ENCODE measurements around the gene MPI.
"Not testable (repeated sequence)": the region's sequence is repeated elsewhere in the genome, so short reads cannot be mapped to it uniquely, and the experiment has no call there.

The MPI gene

GRCh38 chr15:74893627-74894026 lies 3.8 kb downstream of the MPI start:
- DNase-seq = no peak

- DNase-seq = not testable (repeated sequence)
These were observed 4.5 kb downstream of the MPI start for GRCh38 chr15:74894383-74894782.

- DNase-seq = no peak
These were observed 6.0 kb downstream of the MPI start for GRCh38 chr15:74895830-74896229.

DNA sequence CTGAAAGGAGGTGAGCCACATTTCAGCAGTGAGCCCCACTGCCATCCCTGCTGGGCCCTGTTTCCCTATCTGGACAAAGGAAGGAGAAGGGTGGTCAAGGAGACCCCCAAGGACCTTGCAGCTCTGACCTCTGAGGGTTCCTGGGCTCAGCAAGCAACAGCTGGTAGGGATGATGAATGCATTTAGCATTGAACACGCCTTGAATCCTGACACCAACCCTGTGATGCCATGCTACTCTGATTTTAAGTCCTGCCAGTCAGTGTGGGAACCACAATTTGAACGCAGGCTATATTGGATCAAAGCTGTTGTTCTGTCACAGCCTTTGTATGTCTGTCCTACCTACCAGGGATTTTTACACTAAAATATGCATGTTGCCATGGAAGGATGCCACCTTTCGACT lies 6.5 kb downstream of the MPI start:
- no peak for DNase-seq

DNA sequence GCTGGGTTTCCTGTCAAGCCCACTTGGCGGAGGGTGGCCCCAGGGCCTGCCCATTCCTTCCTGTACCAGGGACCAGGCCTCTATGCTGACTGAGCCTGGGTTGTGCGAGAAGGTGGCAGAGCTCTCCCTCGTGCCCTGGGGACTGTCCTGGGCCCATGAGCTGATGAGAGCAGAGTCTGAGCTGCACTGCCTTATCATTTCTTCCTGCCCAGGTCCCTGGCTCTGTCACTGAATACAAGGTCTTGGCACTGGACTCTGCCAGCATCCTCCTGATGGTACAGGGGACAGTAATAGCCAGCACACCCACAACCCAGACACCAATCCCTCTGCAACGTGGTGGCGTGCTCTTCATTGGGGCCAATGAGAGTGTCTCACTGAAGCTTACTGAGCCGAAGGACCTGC lies 7.5 kb downstream of the MPI start:
- DNase-seq = no peak

GRCh38 chr15:74901612-74902063 lies 11.8 kb downstream of the MPI start:
- peak; percentile 65 for DNase-seq

DNA sequence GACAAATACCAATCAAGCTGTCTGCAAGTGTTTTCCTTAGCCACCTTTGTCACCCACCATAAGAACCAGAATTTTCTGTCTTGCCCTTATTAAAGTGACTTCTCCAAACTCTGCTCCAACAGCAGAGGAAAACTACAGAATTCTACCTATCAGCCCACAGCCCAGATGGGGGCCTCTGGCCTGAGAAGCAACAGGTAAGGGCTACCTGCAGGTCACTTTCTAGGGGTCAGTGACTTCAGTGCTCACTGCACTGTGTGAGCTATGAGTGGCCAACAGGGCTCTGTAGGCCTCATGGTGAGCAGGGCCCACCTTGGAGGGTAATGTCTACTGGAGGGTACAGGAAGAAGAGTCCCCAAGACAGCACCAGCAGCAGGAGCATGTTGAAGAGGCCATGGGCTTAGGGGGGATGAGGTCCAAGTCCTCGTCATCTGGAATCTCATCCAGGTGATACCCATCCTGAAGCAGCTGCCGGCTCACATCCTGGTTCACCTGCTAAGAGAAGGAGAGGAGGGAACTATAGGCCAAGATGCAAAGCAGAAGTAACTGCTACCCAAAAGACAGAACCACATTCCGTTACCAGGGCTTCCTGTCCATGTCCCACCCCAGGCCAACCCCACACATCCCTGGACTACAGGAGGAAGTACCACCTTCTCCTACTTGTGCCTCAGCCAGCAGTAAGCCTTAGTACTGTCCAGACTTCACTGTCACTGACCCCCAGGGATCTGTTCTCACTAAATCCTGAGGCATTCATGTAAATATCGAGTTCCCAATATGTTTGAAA lies 12.6 kb downstream of the MPI start:
- DNase-seq = no peak

DNA sequence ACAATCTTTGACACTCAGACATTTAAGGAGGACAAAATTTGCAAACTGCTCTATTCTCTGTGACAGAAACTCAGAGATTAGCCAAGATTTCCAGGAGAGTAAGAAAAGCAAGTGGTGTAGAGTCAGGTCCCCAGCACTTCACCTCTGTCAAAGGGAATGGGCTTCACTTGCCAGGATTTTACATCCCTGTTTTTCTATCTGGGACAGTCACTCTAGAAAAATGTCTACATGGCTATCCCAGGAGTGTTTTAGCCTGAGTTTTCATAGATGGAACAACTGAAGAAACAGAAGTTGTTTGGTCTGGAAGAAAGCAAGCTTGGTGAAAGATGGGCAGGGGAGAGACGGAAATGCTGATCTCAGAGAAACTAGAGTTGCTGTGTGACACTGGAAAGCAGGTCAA lies 13.8 kb downstream of the MPI start:
- no peak for DNase-seq

DNA sequence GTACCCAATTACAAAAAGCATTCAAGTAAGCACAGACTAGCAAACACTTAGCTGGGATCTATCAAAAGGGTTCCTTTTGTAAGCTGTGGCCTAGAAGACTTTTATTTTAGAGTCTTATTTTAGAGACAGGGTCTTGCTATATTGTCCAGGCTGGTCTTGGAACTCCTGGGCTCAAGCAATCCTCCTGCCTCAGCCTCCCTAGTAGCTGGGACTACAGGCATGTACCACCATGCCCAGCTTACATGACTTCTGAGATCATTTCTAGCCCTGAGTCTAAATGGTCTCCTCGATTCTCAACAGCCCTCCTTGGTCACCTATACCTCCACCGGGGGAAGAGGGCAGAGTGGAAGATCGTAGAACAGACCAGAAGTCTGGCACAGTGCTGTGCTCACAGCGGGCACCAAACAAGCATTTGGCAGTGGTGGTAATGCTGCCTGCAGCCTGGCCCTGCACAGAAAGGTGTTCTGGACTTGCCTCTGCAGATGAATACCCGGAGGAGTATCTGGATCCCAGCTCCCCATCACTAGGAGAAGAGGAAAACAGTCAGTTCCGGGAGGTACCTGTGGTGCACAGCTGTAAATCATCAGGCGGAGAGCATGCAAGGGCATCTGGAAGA lies 14.5 kb downstream of the MPI start:
- no peak for DNase-seq

DNA sequence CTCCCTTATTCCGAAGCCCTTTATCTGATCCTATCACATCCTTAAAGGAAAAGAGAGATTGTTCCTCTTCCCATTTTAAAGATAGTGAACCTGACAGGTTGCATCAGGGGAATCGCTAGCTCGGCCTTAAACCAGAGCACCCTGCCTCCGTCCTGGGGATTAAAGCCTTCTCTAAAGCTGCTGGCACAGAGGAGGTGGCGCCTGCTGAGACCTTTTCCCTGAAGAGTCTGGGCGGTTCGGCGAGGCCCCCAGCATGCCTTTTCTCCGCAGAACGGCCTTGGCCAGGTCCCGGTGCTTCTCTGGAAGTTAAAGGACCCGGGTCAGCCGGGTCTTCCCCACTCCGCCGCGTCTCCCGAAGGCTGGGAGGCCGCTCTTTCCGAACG lies 16.2 kb downstream of the MPI start:
- peak; percentile 33 for DNase-seq

GRCh38 chr15:74906450-74907162 lies 16.8 kb downstream of the MPI start, which contains the start of gene FAM219B:
Gene FAM219B (minus strand): TSS chr15:74906851. CDS start chr15:74906800, 51 bp downstream.
- peak; percentile 68 for DNase-seq

DNA sequence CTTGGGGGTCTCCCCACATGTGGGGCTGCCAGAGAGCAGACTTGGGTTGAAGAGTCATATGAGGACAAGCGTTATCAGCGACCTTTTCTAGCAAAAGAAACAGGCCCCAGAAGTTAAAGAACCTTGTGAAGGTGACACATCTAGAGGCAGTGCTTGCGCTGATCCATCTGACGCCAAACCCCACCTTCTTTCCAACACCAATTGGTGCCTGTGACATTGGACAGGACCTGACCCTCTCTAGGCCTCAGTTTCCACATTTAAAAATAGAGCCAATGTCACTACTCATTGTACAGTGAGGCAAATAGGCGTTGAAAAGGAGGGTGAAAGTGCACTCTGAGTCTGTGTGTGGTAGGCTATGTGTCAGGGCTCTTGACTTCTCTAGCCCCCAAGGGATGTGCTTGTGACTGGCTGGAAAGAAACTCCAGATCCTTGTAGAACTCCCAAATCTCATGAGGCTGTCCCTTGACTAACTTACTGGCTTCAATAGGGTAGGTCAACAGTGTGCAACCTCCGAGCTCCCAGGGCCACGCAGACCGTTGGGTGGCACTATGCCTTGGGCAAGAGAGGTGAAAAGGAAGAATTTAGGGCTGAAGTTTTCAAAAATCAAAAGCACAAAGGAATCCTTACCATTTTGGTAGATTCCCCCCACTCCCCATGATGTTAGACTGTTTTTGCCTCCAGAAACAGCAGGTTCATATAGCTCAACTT lies 17.5 kb downstream of the MPI start:
- DNase-seq = no peak

GRCh38 chr15:74908635-74909034 lies 18.8 kb downstream of the MPI start:
- no peak for DNase-seq

- DNase-seq = no peak
These were observed 23.2 kb downstream of the MPI start for GRCh38 chr15:74913041-74913440.

DNA sequence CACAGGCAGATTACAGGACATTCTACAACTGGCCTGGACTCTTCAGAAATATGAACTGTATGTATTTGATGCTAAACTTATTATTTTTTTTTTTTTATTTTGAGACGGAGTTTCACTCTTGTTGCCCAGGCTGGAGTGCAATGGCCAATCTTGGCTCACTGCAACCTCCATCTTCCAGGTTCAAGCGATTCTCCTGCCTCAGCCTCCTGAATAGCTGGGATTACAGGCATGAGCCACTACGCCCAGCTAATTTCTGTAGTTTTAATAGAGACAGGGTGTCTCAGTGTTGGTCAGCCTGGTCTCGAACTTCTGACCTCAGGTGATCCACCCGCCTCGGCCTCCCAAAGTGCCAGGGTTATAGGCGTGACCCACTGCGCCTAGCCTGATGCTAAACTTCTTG lies 24.0 kb downstream of the MPI start:
- DNase-seq = not testable (repeated sequence)

- no peak for DNase-seq
These were observed 27.8 kb downstream of the MPI start for GRCh38 chr15:74917676-74918075.

DNA sequence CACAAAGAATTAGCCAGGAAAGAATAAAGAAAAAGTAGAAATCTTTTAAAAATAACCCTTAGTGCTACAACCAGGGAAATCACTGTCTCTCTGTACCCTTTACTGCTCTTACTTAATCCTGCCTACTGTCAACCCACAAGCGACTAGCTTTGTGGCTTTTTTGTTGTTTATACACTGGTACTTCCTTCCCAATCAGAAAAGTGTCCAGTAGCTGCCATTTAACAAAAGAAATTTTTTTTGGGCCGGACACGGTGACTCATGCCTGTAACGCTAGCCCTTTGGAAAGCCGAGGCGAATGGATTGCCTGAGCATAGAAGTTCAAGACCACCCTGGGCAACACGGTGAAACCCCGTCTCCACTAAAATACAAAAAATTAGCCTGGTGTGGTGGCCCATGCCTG lies 30.6 kb downstream of the MPI start:
- no peak for DNase-seq

DNA sequence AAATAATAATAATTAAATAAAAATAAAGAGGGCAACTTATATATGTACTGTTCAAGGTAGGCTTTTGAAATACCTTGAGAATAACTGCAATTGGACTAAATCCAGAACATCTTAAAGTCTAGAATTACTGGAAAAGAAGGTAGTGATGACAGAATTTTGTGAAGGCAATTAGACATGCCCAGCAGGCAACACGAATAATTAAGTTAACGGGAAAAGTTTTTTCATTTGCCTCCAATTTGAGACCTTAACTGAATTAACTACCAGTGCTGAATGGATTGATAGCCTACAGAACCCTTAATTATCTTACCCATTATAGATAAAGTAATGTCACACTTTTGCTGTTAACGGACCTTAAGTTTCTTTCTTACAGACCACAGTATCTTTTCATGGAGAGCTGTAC lies 34.7 kb downstream of the MPI start:
- DNase-seq = no peak

- no peak for DNase-seq
These were observed 38.9 kb downstream of the MPI start for GRCh38 chr15:74928771-74929198.

GRCh38 chr15:74933573-74933972 lies 43.7 kb downstream of the MPI start:
- DNase-seq = no peak

DNA sequence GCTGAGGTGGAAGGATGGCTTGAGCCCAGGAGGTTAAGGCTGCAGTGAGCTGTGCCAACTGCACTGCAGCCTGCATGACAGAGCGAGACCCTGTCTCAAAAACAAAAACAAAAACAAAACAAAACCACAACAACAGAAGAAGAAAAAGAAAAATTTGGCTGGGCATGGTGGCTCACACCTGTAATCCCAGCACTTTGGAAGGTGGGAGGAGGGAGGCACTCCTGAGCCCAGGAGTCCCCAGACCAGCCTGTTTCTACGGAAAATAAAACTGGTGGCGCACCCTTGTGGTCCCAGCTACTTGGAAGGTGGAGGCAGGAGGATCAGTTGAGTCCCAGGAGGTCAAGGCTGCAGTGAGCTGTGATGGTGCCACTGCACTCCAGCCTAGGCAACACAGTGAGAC lies 45.4 kb downstream of the MPI start:
- not testable (repeated sequence) for DNase-seq

DNA sequence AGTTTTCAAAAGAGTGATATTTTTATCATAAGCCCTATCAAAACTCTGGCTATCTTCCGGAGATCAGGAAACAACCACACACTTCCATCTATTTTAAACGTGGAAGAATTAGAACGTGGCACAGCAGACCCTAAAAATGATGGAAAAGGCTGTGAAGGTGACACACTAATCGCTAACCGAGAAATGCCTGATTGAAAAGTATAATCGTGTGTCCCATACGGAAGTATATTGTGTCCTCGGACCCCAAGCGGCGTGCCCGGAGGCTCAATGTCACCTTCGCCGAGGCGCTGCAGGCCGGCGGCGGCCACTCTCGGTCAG lies 47.4 kb downstream of the MPI start:
- no peak for DNase-seq

DNA sequence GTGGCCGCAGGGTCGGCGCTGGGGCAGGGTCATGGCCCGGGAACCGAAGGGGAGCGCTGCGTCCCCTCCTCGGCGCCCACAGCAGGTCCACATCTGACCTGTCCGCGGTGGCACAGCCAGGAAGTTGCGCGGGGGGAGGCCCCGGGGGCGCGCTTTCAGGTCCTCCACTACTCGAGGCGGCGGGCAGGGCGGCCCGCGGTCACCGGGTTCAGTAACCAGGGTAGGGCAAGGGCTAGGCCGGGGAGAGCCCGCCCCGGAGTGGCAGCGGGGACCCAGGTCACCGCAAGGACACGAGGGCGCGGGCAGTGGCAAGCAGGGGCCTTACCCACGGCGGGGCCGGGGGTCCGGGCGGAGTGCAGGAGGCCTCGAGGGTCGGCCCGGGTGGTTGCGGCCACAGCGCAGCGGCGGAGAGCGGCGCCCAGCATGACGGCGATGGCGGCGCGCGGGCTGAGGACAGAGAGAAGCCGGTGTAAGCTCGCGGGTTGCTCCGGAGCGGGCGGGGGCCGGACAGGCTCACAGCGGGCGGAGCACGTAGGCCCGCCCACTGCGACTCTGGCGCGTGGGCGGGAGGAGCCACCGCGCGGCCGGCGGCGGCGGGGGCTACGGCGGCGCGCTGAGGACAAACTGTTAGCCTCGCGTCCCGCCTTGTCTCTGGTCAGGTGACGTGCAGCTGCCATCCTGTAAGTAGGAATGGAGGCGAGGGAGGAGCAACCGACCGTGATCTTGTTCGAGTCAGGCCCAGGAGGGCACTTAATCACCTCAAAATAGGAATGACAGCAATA lies 47.9 kb downstream of the MPI start, which contains the start of gene COX5A:
Gene COX5A (minus strand): TSS at position 484 of the 782 bp plus-strand sequence. CDS start 59 bp downstream, at position 425.
- DNase-seq = peak; percentile 90

Data from activated CD8-positive, alpha-beta memory T cell treated with anti-CD3 and anti-CD28 coated beads, Interleukin-2, amount 50 U/mL, for 4 hours (primary cell).